Melanocyte of skin (primary cell): ENCODE measurements around the gene ZNF22. TPM values are rescaled to one million over a fixed set of nuclear protein-coding genes. Genes with fewer than 3 reads are reported as not detected.

Experiments used
- total RNA-seq, 2 donors: library from RNA; depleted of rRNA; stranded (reverse); fragments of >200 nt; gene quantifications; 2 replicates each; pipeline ENCODE4 v1.2.3, GENCODE V29; 2012

Gene ZNF22
- 10 to 100 TPM in 1 of 2 donors, 1 to 10 TPM in 1; 4.5 to 13.7 TPM for total RNA-seq

GRCh38 chr10:45000752-45001380, at the start of gene ZNF22:
ZNF22 (plus strand) TSS chr10:45000923; CDS start chr10:45003369, 2,446 bp downstream.

GRCh38 chr10:44959247-44960087, 41.3 kb upstream of the ZNF22 start, which contains the start of gene RASSF4:
RASSF4 (plus strand) TSS chr10:44959802; CDS start chr10:44970203, 10,401 bp downstream.

GRCh38 chr10:44978570-44979280, 22.0 kb upstream of the ZNF22 start, which contains the start of gene DEPP1:
DEPP1 (minus strand) TSS chr10:44978809; CDS start chr10:44978030, 779 bp downstream.

Other genes starting within 250 kb of the ZNF22 start
- not detected for gene TMEM72, start 89.6 kb upstream of the ZNF22 start, total RNA-seq
- 10 to 100 TPM in 1 of 2 donors, 1 to 10 TPM in 1; 4.0 to 10.7 TPM for gene RASSF4, start 41.1 kb upstream of the ZNF22 start, total RNA-seq
- under 1 TPM in 1 of 2 donors, not detected in 1; 0.69 TPM for gene DEPP1, start 22.1 kb upstream of the ZNF22 start, total RNA-seq